ENCODE results near the gene ESPNL.

The ESPNL gene

DNA sequence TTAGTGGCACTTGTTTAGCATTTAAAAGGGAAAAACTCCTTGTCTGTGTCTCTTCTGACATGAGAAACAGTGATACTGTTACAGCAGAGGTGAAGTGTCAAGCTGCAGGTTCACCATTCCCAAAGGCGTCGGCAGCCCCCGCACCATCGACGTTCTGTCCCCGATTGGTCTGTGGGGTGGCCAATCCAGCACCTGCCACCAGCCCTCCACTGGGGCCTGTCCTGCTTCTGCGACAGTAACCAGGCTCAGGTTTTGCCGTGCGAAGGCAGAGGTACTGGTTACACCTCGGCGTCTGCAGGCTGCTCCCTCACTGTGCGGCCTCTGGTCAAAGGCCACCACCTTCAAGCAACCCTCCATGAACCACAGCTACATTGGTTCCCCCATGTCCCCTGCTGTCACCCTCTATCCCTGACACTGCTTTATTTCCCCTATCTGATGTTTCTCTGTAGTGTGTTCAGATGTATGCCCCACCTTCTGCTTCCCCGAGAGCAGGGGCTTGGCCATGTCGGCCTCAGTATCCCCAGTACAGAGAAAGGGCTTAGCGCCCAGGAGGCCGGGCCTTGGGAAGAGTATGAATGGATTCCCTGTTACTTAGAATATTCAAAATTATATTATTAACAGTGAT is 8.6 kb upstream of the ESPNL start:
- H3K4me3 ChIP-seq (ENCODE audit: low read depth in 1 of 2, low read length in 2 of 2): no peak overlapping the region
- no peaks in the 10 kb centered on the region for H3K9me3 ChIP-seq (ENCODE audit: control insufficient read depth in 1 of 2, low read length in 2 of 2)
- peaks cover 0 to 3% of the 10 kb centered on the region in 2 donors for H3K4me1 ChIP-seq (ENCODE audit: control insufficient read depth in 1 of 2, insufficient read depth in 2 of 2, low read length in 2 of 2)
- H3K36me3 ChIP-seq (ENCODE audit: control insufficient read depth in 1 of 2, insufficient read depth in 2 of 2, low read length in 2 of 2): peaks cover 0 to 7% of the 10 kb centered on the region in 2 donors
- H3K27ac ChIP-seq (ENCODE audit: low read depth, low read length): no peak overlapping the region
- H3K9ac ChIP-seq (ENCODE audit: low read depth in 1 of 2, low read length in 2 of 2): no peak overlapping the region
- H3K27me3 ChIP-seq (ENCODE audit: control insufficient read depth in 1 of 2, insufficient read depth in 2 of 2, low read length in 2 of 2): no peaks in the 10 kb centered on the region

DNA sequence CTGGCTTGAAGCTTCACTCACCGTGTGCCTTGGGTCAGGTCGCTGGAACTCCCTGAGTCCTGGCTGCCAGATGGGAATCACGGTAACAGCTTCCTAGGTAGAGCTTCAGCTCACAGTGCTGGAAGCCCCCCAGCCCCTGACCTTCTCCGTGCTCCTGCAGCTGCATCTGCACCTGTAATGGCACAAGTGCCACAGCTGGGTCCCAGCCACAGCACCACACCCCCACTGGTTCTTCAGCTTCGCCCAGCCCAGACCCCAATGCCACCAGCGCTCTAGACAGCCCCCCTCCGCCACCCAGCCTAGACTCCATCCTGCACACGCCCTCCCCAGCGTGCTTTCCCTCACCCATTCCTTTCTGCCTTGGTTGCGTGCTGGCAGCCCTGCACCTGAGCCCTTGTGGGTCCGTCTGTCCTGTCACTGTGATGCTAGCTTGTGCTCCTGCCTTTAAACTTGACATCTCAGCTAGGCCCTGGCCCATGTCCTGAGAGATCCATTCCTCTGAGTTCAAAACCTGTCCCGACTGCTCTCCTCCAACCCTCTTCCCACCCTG is 7.6 kb upstream of the ESPNL start:
- Histone ChIP-seq H3K4me1 (ENCODE audit: control insufficient read depth in 1 of 2, insufficient read depth in 2 of 2, low read length in 2 of 2) (peaks cover 0 to 5% of the 10 kb centered on the region in 2 donors), H3K27me3 (ENCODE audit: control insufficient read depth in 1 of 2, insufficient read depth in 2 of 2, low read length in 2 of 2) (no peaks in the 10 kb centered on the region), H3K36me3 (ENCODE audit: control insufficient read depth in 1 of 2, insufficient read depth in 2 of 2, low read length in 2 of 2) (peaks cover 0 to 7% of the 10 kb centered on the region in 2 donors), H3K9me3 (ENCODE audit: control insufficient read depth in 1 of 2, low read length in 2 of 2) (no peaks in the 10 kb centered on the region), H3K9ac (ENCODE audit: low read depth in 1 of 2, low read length in 2 of 2) (no peak overlapping the region), H3K27ac (ENCODE audit: low read depth, low read length) (no peak overlapping the region), H3K4me3 (ENCODE audit: low read depth in 1 of 2, low read length in 2 of 2) (no peak overlapping the region)

DNA sequence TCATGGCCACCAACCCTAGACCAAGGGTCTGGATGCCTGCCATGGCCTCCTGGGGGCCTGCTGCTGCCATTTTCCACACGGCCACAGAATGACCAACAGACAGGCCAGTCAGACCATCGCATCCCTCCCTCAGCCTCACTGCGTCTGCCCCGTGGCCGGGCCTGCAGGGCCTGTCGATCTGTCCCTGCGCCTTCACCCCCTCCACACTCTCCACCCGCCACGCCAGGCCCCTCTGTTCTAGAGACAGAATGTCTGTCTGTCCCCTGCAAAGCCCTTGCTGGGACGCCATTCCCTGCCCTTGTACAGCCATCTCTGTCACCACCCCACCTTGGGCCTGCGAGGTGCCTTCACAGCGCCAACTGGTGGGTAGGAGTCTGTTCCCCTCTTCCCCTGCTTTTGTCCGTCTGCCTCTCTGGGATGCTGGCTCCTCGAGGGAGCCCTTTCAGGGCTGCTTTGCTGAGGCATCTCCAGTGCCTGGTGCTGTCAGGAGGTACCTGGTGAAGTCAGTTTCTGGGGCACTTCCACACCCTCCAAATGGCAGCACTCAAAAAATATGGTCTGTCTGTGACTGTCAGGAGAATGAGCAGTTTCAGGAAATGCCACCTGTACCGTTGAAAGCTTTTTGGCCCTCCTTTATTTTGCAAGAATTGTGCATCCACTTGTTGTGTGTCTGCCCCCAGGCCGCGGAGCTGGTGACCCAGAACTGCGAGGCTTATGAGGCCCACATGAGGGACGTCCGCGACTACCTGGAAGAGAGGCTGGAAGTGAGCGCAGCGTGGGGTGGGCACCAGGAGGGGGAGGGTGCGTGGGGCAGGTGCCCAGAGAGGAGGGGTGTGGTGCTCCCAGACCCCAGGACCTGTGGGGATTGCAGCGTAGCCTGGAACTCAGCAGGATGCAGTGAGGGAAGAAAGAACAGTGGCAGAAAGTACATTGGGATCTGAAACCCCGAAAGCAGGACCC is 6.7 kb upstream of the ESPNL start:
- H3K36me3 ChIP-seq (ENCODE audit: control insufficient read depth in 1 of 2, insufficient read depth in 2 of 2, low read length in 2 of 2): peaks cover 0 to 7% of the 10 kb centered on the region in 2 donors
- no peak overlapping the region for H3K4me3 ChIP-seq (ENCODE audit: low read depth in 1 of 2, low read length in 2 of 2)
- no peaks in the 10 kb centered on the region for H3K9me3 ChIP-seq (ENCODE audit: control insufficient read depth in 1 of 2, low read length in 2 of 2)
- peaks cover 0 to 5% of the 10 kb centered on the region in 2 donors for H3K4me1 ChIP-seq (ENCODE audit: control insufficient read depth in 1 of 2, insufficient read depth in 2 of 2, low read length in 2 of 2)
- H3K27ac ChIP-seq (ENCODE audit: low read depth, low read length): no peak overlapping the region
- H3K27me3 ChIP-seq (ENCODE audit: control insufficient read depth in 1 of 2, insufficient read depth in 2 of 2, low read length in 2 of 2): no peaks in the 10 kb centered on the region
- H3K9ac ChIP-seq (ENCODE audit: low read depth in 1 of 2, low read length in 2 of 2): no peak overlapping the region

DNA sequence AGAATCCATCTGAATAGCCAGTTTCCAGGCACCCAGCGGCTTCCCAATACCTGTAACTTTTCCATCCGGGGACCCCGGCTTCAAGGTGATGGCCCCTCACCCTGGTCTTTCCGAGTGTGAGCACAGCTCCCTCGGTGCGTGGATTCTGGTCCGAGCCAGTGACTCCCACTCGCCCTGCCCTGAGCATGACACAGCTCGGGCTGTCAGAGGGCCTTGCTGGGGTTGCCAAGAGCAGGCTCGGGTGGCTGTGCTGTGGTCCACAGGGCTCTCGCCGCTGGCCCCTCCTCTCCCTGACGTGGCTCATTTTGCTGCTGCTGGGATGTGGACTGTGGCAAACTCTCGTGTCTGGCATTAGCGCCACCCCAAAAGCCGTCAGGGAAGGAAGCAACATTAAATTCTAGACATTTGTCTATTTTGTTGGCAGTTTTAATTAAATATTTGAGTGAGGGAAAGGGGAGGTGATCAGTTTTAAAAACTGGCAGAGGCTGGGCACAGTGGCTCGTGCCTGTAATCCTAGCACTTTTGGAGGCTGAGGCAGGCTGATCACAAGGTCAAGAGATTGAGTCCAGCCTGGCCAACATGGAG is 5.6 kb upstream of the ESPNL start:
- Histone ChIP-seq H3K9me3 (ENCODE audit: control insufficient read depth in 1 of 2, low read length in 2 of 2) (no peaks in the 10 kb centered on the region), H3K36me3 (ENCODE audit: control insufficient read depth in 1 of 2, insufficient read depth in 2 of 2, low read length in 2 of 2) (peaks cover 0 to 7% of the 10 kb centered on the region in 2 donors), H3K27me3 (ENCODE audit: control insufficient read depth in 1 of 2, insufficient read depth in 2 of 2, low read length in 2 of 2) (no peaks in the 10 kb centered on the region), H3K4me1 (ENCODE audit: control insufficient read depth in 1 of 2, insufficient read depth in 2 of 2, low read length in 2 of 2) (peaks cover 10 to 11% of the 10 kb centered on the region in 2 donors), H3K9ac (ENCODE audit: low read depth in 1 of 2, low read length in 2 of 2) (no peak overlapping the region), H3K4me3 (ENCODE audit: low read depth in 1 of 2, low read length in 2 of 2) (no peak overlapping the region), H3K27ac (ENCODE audit: low read depth, low read length) (no peak overlapping the region)

DNA sequence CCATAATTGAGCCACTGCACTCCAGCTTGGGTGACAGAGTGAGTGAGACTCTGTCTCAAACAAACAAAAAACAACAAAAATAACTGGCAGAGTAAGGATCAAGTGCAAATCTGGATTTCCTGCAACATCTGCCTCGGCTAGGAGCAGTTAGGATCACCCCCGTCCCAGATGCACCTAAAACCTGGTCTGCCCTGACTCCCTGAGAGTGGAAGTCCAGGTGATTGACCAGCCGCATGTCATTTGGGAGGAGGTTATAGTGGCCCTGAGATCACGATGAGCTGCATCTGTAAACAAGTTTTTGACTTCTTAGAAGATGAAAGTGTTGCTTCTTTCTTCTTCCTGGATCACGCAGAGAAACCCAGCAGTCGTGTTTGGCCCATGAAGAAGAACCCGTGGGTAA is 5.0 kb upstream of the ESPNL start:
- Histone ChIP-seq H3K27me3 (ENCODE audit: control insufficient read depth in 1 of 2, insufficient read depth in 2 of 2, low read length in 2 of 2) (no peaks in the 10 kb centered on the region), H3K4me3 (ENCODE audit: low read depth in 1 of 2, low read length in 2 of 2) (no peak overlapping the region), H3K36me3 (ENCODE audit: control insufficient read depth in 1 of 2, insufficient read depth in 2 of 2, low read length in 2 of 2) (peaks cover 0 to 7% of the 10 kb centered on the region in 2 donors), H3K9me3 (ENCODE audit: control insufficient read depth in 1 of 2, low read length in 2 of 2) (no peaks in the 10 kb centered on the region), H3K4me1 (ENCODE audit: control insufficient read depth in 1 of 2, insufficient read depth in 2 of 2, low read length in 2 of 2) (peaks cover 10 to 14% of the 10 kb centered on the region in 2 donors), H3K9ac (ENCODE audit: low read depth in 1 of 2, low read length in 2 of 2) (no peak overlapping the region), H3K27ac (ENCODE audit: low read depth, low read length) (no peak overlapping the region)

DNA sequence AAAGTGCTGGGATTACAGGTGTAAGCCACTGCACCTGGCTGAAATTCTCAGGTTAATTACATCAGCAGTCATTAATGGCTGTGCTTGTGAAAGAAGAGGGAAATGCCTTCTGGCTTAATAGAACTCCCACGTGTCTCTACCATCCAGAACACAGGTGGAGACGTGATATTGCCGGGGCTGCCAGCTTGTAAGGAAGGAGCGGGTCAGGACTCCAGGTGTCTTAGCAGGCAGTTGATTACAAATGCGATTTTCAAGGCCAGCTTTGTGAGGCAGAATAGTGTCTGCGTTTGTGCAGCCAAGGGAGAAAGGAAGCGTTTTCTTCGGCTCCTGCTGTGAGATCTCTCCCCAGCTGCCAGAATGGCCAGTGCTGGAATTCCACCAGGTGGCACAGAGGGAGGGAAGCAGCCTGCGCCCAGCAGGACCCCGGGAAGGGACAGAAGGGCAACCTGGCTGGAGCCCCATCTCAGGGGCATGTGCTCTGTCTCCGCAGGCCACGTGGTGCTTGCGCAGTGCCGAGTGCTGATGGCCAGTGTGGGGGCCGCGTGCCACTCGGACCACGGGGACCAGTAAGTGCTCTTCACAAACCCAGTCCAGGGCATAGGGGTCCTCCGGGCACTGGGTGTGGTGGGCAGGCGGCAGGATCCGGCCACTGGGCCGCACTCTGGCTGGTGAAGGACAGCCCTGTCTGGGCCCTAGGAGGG is 3.7 kb upstream of the ESPNL start:
- Histone ChIP-seq H3K36me3 (ENCODE audit: control insufficient read depth in 1 of 2, insufficient read depth in 2 of 2, low read length in 2 of 2) (no peaks in the 10 kb centered on the region), H3K27ac (ENCODE audit: low read depth, low read length) (no peak overlapping the region), H3K4me3 (ENCODE audit: low read depth in 1 of 2, low read length in 2 of 2) (no peak overlapping the region), H3K9ac (ENCODE audit: low read depth in 1 of 2, low read length in 2 of 2) (no peak overlapping the region), H3K4me1 (ENCODE audit: control insufficient read depth in 1 of 2, insufficient read depth in 2 of 2, low read length in 2 of 2) (peaks cover 10 to 14% of the 10 kb centered on the region in 2 donors), H3K9me3 (ENCODE audit: control insufficient read depth in 1 of 2, low read length in 2 of 2) (no peaks in the 10 kb centered on the region), H3K27me3 (ENCODE audit: control insufficient read depth in 1 of 2, insufficient read depth in 2 of 2, low read length in 2 of 2) (no peaks in the 10 kb centered on the region)

DNA sequence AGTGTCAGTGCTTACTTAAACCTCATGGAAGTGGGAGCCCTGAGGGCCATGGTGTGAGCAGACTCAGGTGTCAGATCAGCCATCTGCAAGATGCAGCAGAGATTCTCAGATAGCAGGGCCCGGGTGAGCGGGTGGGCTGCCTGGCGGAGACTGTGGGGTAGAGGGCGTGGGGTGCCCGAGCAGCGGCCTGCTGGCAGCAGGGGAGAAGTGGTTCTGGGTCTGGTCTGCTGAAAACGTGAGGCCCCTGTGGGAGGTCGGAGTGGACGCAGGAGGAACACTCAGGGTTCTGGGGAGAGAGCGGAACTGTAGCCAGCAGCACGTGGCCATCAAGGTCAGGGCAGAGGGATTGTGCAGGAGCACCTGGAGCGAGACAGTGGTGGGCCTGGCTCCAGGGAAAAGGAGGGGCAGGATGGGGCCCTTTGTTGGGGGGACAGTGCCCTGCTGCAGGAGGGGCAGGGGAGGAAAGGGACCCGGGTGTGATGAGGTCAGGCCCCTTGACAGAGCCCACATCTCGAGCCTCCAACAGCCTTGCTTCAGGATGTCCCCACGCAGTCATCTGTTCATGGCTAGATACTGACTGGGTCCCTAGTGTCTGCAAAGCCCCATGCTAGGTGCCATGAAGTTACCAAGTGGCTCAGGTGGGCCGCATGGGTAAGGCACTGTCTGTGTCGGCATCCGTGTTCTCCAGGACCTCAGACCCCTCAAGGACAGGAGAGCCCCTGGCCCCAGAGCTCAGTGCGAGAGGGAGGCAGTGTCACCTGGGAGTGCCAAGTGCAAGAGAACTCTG is 2.7 kb upstream of the ESPNL start:
- no peaks in the 10 kb centered on the region for H3K9me3 ChIP-seq (ENCODE audit: control insufficient read depth in 1 of 2, low read length in 2 of 2)
- H3K27me3 ChIP-seq (ENCODE audit: control insufficient read depth in 1 of 2, insufficient read depth in 2 of 2, low read length in 2 of 2): no peaks in the 10 kb centered on the region
- peaks cover 10 to 14% of the 10 kb centered on the region in 2 donors for H3K4me1 ChIP-seq (ENCODE audit: control insufficient read depth in 1 of 2, insufficient read depth in 2 of 2, low read length in 2 of 2)
- no peak overlapping the region for H3K27ac ChIP-seq (ENCODE audit: low read depth, low read length)
- no peak overlapping the region for H3K4me3 ChIP-seq (ENCODE audit: low read depth in 1 of 2, low read length in 2 of 2)
- H3K36me3 ChIP-seq (ENCODE audit: control insufficient read depth in 1 of 2, insufficient read depth in 2 of 2, low read length in 2 of 2): no peaks in the 10 kb centered on the region
- H3K9ac ChIP-seq (ENCODE audit: low read depth in 1 of 2, low read length in 2 of 2): no peak overlapping the region

DNA sequence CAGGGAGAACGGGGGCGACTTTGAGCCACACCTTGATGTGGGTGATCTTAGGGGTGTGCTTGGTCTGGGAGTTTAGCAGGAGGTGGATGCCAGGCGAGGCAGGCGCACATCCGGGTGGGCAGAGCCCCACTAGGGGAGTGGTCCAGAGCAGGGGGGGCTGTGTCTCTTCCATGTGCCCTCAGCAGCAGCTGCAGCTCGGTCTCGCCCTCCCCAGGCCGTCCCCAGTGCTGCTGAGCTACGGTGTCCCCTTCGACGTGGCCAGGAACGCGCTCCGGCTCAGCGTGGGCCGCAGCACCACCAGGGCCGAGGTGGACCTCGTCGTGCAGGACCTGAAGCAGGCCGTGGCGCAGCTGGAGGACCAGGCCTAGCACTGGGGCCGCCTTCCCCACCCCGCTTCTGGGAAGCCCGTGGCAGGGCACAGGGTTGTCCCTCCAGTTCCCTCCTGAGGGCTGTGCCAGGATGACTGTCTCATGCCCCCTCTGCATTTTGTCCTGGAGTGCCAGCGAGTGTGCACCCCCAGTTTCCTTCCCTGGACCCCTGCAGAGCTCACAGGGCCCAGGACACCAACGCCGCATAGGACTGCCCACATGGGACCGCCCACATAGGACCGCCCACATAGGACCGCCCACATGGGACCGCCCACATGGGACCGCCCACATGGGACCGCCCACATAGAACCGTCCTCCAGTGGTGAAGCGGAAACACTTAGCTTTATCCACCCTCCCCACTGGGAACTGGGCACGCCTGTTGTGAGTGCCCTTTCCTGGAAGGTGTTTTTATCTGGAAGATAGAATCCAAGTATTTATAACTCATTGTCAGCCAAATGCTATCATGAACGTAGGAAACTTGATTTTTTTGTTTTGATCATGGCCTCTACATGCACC is 1.9 kb upstream of the ESPNL start:
- Histone ChIP-seq H3K9me3 (ENCODE audit: control insufficient read depth in 1 of 2, low read length in 2 of 2) (no peaks in the 10 kb centered on the region), H3K4me1 (ENCODE audit: control insufficient read depth in 1 of 2, insufficient read depth in 2 of 2, low read length in 2 of 2) (peaks cover 10 to 14% of the 10 kb centered on the region in 2 donors), H3K27ac (ENCODE audit: low read depth, low read length) (no peak overlapping the region), H3K9ac (ENCODE audit: low read depth in 1 of 2, low read length in 2 of 2) (no peak overlapping the region), H3K36me3 (ENCODE audit: control insufficient read depth in 1 of 2, insufficient read depth in 2 of 2, low read length in 2 of 2) (no peaks in the 10 kb centered on the region), H3K4me3 (ENCODE audit: low read depth in 1 of 2, low read length in 2 of 2) (peak overlapping the region in 1 of 2 donors; percentile 3), H3K27me3 (ENCODE audit: control insufficient read depth in 1 of 2, insufficient read depth in 2 of 2, low read length in 2 of 2) (no peaks in the 10 kb centered on the region)
